GM12891 (cell line): ENCODE results near the gene TESK2.
"Not testable (repeated sequence)": the region's sequence is repeated elsewhere in the genome, so short reads cannot be mapped to it uniquely, and the experiment has no call there.

Source experiments
- POLR2A ChIP-seq: IDR thresholded peaks from 2 replicates; pipeline ENCODE4 v1.6.1; 2011; ENCODE audit warnings: low read depth, low read length, control low read depth
- POLR2AphosphoS5 ChIP-seq: IDR thresholded peaks from 2 replicates; pipeline ENCODE4 v1.6.1; 2011; ENCODE audit warnings: low read depth, low read length, control low read depth
- SPI1 ChIP-seq: IDR thresholded peaks from 2 replicates; pipeline ENCODE4 v1.6.1; 2011; ENCODE audit warnings: low read depth, low read length, control low read depth
- TAF1 ChIP-seq: IDR thresholded peaks from 2 replicates; pipeline ENCODE4 v1.6.1; 2011; ENCODE audit warnings: low read depth, low read length, control low read depth

GRCh38 chr1:45360981-45361380 lies 130.0 kb downstream of the TESK2 start:
- TF ChIP-seq TAF1, POLR2AphosphoS5, POLR2A, SPI1: not testable (repeated sequence)
